HEK293 (cell line): ENCODE data around the gene ANO9.
A peak's percentile ranks its signal among the peaks of the same experiment; 100 is the strongest.

Experiments
- CTCF ChIA-PET: fragments of 350-600 bp; formaldehyde crosslinking; extraction: SDS; loops from one replicate; lab custom pipeline; 2021; ENCODE audit warnings: antibody characterized with exemption; lab: Yijun Ruan, JAX
- POLR2A ChIA-PET: fragments of 300-600 bp; formaldehyde crosslinking; extraction: SDS; loops from one replicate; lab custom pipeline; 2020; ENCODE audit warnings: antibody characterized with exemption, inconsistent platforms; lab: Yijun Ruan, JAX
- H3K27ac ChIP-seq: fragments of 200-500 bp; sonication (Bioruptor generic); 2 replicates; pipeline ENCODE4 v1.5.1; 2014; ENCODE audit warnings: low read depth, low read length, control low read depth, inconsistent platforms; ENCODE audit errors: extremely low read depth
- H3K36me3 ChIP-seq, 2 experiments: fragments of 200-500 bp in 1 of 2; sonication (Bioruptor generic) in 1 of 2; 1 replicate in 1 of 2; 2 replicates in 1 of 2; pipeline ENCODE4 v1.5.1; 2014 to 2017; ENCODE audit warnings: inconsistent platforms in 2 of 2, low read length in 2 of 2; ENCODE audit not compliant: control insufficient read depth in 2 of 2, insufficient read depth in 1 of 2
- H3K4me1 ChIP-seq: fragments of 200-500 bp; sonication (Bioruptor generic); 2 replicates; pipeline ENCODE4 v1.5.1; 2014; ENCODE audit warnings: mild to moderate bottlenecking, low read length, inconsistent platforms; ENCODE audit not compliant: control insufficient read depth, insufficient read depth
- H3K4me3 ChIP-seq: 2 replicates; pipeline ENCODE4 v1.5.1; 2011; ENCODE audit warnings: low read depth, mild to moderate bottlenecking, control low read depth, low read length, moderate library complexity
- H3K9me3 ChIP-seq: fragments of 200-500 bp; sonication (Bioruptor generic); 2 replicates; pipeline ENCODE4 v1.5.1; 2014; ENCODE audit warnings: low read depth, low read length, inconsistent platforms; ENCODE audit not compliant: control insufficient read depth, insufficient read depth
- GLIS1 ChIP-seq: fragments of 450-650 bp; formaldehyde crosslinking; IDR thresholded peaks from 2 replicates; pipeline ENCODE4 v1.5.1; 2016; ENCODE audit warnings: missing biosample characterization, missing genetic modification characterization
- KLF17 ChIP-seq: fragments of 450-650 bp; formaldehyde crosslinking; IDR thresholded peaks from 2 replicates; pipeline ENCODE4 v1.5.1; 2016; ENCODE audit warnings: missing biosample characterization, missing genetic modification characterization
- KLF8 ChIP-seq: fragments of 450-650 bp; formaldehyde crosslinking; IDR thresholded peaks from 2 replicates; pipeline ENCODE4 v1.5.1; 2016; ENCODE audit warnings: missing biosample characterization, missing genetic modification characterization
- SP3 ChIP-seq: fragments of 450-650 bp; formaldehyde crosslinking; IDR thresholded peaks from 2 replicates; pipeline ENCODE4 v1.5.1; 2016; ENCODE audit warnings: missing biosample characterization, missing genetic modification characterization
- WT1 ChIP-seq: fragments of 450-650 bp; formaldehyde crosslinking; IDR thresholded peaks from 2 replicates; pipeline ENCODE4 v1.5.1; 2016; ENCODE audit warnings: missing biosample characterization, missing genetic modification characterization
- ZBTB8A ChIP-seq: fragments of 450-650 bp; formaldehyde crosslinking; IDR thresholded peaks from 2 replicates; pipeline ENCODE4 v1.5.1; 2016; ENCODE audit warnings: missing biosample characterization, missing genetic modification characterization
- ZNF121 ChIP-seq: fragments of 450-650 bp; formaldehyde crosslinking; IDR thresholded peaks from 2 replicates; pipeline ENCODE4 v1.5.1; 2016; ENCODE audit warnings: missing biosample characterization, missing genetic modification characterization
- ZNF18 ChIP-seq: fragments of 450-650 bp; formaldehyde crosslinking; IDR thresholded peaks from 2 replicates; pipeline ENCODE4 v1.5.1; 2016; ENCODE audit warnings: missing biosample characterization, missing genetic modification characterization
- ZNF223 ChIP-seq: fragments of 450-650 bp; formaldehyde crosslinking; IDR thresholded peaks from 2 replicates; pipeline ENCODE4 v1.5.1; 2016; ENCODE audit warnings: missing biosample characterization, missing genetic modification characterization
- ZNF239 ChIP-seq: fragments of 450-650 bp; formaldehyde crosslinking; IDR thresholded peaks from 2 replicates; pipeline ENCODE4 v1.5.1; 2016; ENCODE audit warnings: missing biosample characterization, missing genetic modification characterization
- ZNF274 ChIP-seq, 2 experiments: fragments of 200-500 bp in 1 of 2; fragments of 450-650 bp in 1 of 2; sonication (Bioruptor generic) in 1 of 2; formaldehyde crosslinking in 1 of 2; IDR thresholded peaks; 2 replicates each; pipeline versions ENCODE4 v1.5.1 to v1.6.1; 2014 to 2016; ENCODE audit warnings: borderline replicate concordance in 1 of 2, inconsistent platforms in 1 of 2, low read length in 1 of 2, missing biosample characterization in 1 of 2, missing genetic modification characterization in 1 of 2
- ZNF311 ChIP-seq: fragments of 450-650 bp; formaldehyde crosslinking; IDR thresholded peaks from 2 replicates; pipeline ENCODE4 v1.5.1; 2017; ENCODE audit warnings: missing biosample characterization, missing genetic modification characterization, borderline replicate concordance
- ZNF324 ChIP-seq: fragments of 450-650 bp; formaldehyde crosslinking; IDR thresholded peaks from 2 replicates; pipeline ENCODE4 v1.5.1; 2016; ENCODE audit warnings: missing biosample characterization, missing genetic modification characterization
- ZNF350 ChIP-seq: fragments of 450-650 bp; formaldehyde crosslinking; IDR thresholded peaks from 2 replicates; pipeline ENCODE4 v1.5.0; 2017; ENCODE audit warnings: missing biosample characterization, mild to moderate bottlenecking, missing genetic modification characterization
- ZNF354C ChIP-seq: fragments of 450-650 bp; formaldehyde crosslinking; IDR thresholded peaks from 2 replicates; pipeline ENCODE4 v1.5.1; 2016; ENCODE audit warnings: missing biosample characterization, missing genetic modification characterization, low read depth, borderline replicate concordance
- ZNF398 ChIP-seq: fragments of 450-650 bp; formaldehyde crosslinking; IDR thresholded peaks from 2 replicates; pipeline ENCODE4 v1.5.1; 2017; ENCODE audit warnings: missing biosample characterization, missing genetic modification characterization
- ZNF510 ChIP-seq: fragments of 450-650 bp; formaldehyde crosslinking; IDR thresholded peaks from 2 replicates; pipeline ENCODE4 v1.5.1; 2018; ENCODE audit warnings: mild to moderate bottlenecking, missing genetic modification characterization, missing biosample characterization; ENCODE audit not compliant: insufficient replicate concordance
- ZNF530 ChIP-seq: fragments of 450-650 bp; formaldehyde crosslinking; IDR thresholded peaks from 2 replicates; pipeline ENCODE4 v1.5.1; 2016; ENCODE audit warnings: low read depth, missing biosample characterization, missing genetic modification characterization
- ZNF600 ChIP-seq: fragments of 450-650 bp; formaldehyde crosslinking; IDR thresholded peaks from 2 replicates; pipeline ENCODE4 v1.5.1; 2016; ENCODE audit warnings: missing biosample characterization, missing genetic modification characterization
- ZNF654 ChIP-seq: fragments of 450-650 bp; formaldehyde crosslinking; IDR thresholded peaks from 2 replicates; pipeline ENCODE4 v1.5.1; 2016; ENCODE audit warnings: low read depth, missing biosample characterization, missing genetic modification characterization
- ZNF707 ChIP-seq: fragments of 450-650 bp; formaldehyde crosslinking; IDR thresholded peaks from 2 replicates; pipeline ENCODE4 v1.5.1; 2016; ENCODE audit warnings: missing biosample characterization, missing genetic modification characterization
- ZSCAN18 ChIP-seq: fragments of 450-650 bp; formaldehyde crosslinking; IDR thresholded peaks from 2 replicates; pipeline ENCODE4 v1.5.1; 2016; ENCODE audit warnings: missing biosample characterization, missing genetic modification characterization
- ZSCAN4 ChIP-seq: fragments of 450-650 bp; formaldehyde crosslinking; IDR thresholded peaks from 2 replicates; pipeline ENCODE4 v1.5.1; 2017; ENCODE audit warnings: missing biosample characterization, missing genetic modification characterization
- TF ChIP-seq, protein P1 (sequence below): fragments of 450-650 bp; formaldehyde crosslinking; IDR thresholded peaks from 2 replicates; pipeline ENCODE4 v1.5.1; 2016; ENCODE audit warnings: missing biosample characterization, missing genetic modification characterization
- TF ChIP-seq, protein P2 (sequence below): fragments of 450-650 bp; formaldehyde crosslinking; IDR thresholded peaks from 2 replicates; pipeline ENCODE4 v1.5.1; 2017; ENCODE audit warnings: missing biosample characterization, missing genetic modification characterization
- TF ChIP-seq, protein P3 (sequence below): fragments of 450-650 bp; formaldehyde crosslinking; IDR thresholded peaks from 2 replicates; pipeline ENCODE4 v1.5.1; 2016; ENCODE audit warnings: missing biosample characterization, missing genetic modification characterization

The ANO9 gene

GRCh38 chr11:450809-451451, 9.1 kb upstream of the ANO9 start:
- Histone ChIP-seq H3K9me3 (no peaks in the 10 kb centered on the region), H3K4me3 (peak overlapping the region; percentile 89), H3K36me3 (peaks cover 0 to 43% of the 10 kb centered on the region in 2 experiments; a peak in 1 of 3 replicates), H3K4me1 (no peaks in the 10 kb centered on the region), H3K27ac (peak overlapping the region; percentile 65; the same call in 1 of the 2 replicates)
- ChIA-PET CTCF (interaction anchor here (0.6 to 1.5 kb wide), 8 partner anchors 44 to 272 kb away, joined by 3 to 7 read pairs (median 4); partner anchors contain the start of gene RNH1), POLR2A (interaction anchor here (0.6 to 2.1 kb wide), 3 partner anchors 10 to 234 kb away, joined by 3 to 13 read pairs (median 4); no protein-coding TSS in a partner anchor)
- TF ChIP-seq ZNF600 (tag by site-specific recombination) (peak; percentile 75), ZNF707 (tag by site-specific recombination) (no peak), ZNF121 (tag by site-specific recombination) (no peak), ZNF530 (tag by site-specific recombination) (no peak), ZNF239 (no peak), WT1 (tag by site-specific recombination) (no peak), KLF17 (tag by site-specific recombination) (peak; percentile 29; the same call in 1 of the 2 replicates), ZNF223 (tag by site-specific recombination) (no peak), ZNF18 (tag by site-specific recombination) (no peak), ZNF350 (tag by site-specific recombination) (no peak), ZNF324 (tag by site-specific recombination) (no peak), GLIS1 (peak; percentile 74), ZNF354C (tag by site-specific recombination) (no peak), ZNF510 (tag by site-specific recombination) (no peak), ZNF311 (tag by site-specific recombination) (no peak), ZSCAN4 (tag by site-specific recombination) (no peak), SP3 (tag by site-specific recombination) (peak; percentile 42), KLF8 (tag by site-specific recombination) (peak; percentile 38; the same call in 1 of the 2 replicates), ZNF654 (peak; percentile 35), ZSCAN18 (no peak), ZNF398 (tag by site-specific recombination) (no peak), ZBTB8A (tag by site-specific recombination) (no peak), ZNF274 (IDR thresholded peaks at IDR 0.05; ENCODE audit: low read length) (no peak), ZNF274 (tag by site-specific recombination; IDR thresholded peaks at IDR 0.05; ENCODE audit: borderline replicate concordance) (no peak)
- TF ChIP-seq, protein P1, sequence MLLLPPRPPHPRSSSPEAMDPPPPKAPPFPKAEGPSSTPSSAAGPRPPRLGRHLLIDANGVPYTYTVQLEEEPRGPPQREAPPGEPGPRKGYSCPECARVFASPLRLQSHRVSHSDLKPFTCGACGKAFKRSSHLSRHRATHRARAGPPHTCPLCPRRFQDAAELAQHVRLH (tag by site-specific recombination): no peak
- TF ChIP-seq, protein P2, sequence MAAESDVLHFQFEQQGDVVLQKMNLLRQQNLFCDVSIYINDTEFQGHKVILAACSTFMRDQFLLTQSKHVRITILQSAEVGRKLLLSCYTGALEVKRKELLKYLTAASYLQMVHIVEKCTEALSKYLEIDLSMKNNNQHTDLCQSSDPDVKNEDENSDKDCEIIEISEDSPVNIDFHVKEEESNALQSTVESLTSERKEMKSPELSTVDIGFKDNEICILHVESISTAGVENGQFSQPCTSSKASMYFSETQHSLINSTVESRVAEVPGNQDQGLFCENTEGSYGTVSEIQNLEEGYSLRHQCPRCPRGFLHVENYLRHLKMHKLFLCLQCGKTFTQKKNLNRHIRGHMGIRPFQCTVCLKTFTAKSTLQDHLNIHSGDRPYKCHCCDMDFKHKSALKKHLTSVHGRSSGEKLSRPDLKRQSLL (tag by site-specific recombination): no peak
- TF ChIP-seq, protein P3, sequence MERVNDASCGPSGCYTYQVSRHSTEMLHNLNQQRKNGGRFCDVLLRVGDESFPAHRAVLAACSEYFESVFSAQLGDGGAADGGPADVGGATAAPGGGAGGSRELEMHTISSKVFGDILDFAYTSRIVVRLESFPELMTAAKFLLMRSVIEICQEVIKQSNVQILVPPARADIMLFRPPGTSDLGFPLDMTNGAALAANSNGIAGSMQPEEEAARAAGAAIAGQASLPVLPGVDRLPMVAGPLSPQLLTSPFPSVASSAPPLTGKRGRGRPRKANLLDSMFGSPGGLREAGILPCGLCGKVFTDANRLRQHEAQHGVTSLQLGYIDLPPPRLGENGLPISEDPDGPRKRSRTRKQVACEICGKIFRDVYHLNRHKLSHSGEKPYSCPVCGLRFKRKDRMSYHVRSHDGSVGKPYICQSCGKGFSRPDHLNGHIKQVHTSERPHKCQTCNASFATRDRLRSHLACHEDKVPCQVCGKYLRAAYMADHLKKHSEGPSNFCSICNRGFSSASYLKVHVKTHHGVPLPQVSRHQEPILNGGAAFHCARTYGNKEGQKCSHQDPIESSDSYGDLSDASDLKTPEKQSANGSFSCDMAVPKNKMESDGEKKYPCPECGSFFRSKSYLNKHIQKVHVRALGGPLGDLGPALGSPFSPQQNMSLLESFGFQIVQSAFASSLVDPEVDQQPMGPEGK (tag by site-specific recombination): peak; percentile 44
